Activated CD4-positive, alpha-beta T cell treated with anti-CD3 and anti-CD28 coated beads, Interleukin-2, Interleukin-6, amounts not matched to agents 100 ng/mL and 50 ng/mL, durations not matched to agents 16 hours and 8 hours (primary cell): Measurements from ENCODE around the gene DENND5A.
"Not testable (repeated sequence)": the region's sequence is repeated elsewhere in the genome, so short reads cannot be mapped to it uniquely, and the experiment has no call there.

Source experiments
- DNase-seq: peaks from one replicate; pipeline ENCODE4 v3.0.0-alpha.2; 2020

The DENND5A gene

DNA sequence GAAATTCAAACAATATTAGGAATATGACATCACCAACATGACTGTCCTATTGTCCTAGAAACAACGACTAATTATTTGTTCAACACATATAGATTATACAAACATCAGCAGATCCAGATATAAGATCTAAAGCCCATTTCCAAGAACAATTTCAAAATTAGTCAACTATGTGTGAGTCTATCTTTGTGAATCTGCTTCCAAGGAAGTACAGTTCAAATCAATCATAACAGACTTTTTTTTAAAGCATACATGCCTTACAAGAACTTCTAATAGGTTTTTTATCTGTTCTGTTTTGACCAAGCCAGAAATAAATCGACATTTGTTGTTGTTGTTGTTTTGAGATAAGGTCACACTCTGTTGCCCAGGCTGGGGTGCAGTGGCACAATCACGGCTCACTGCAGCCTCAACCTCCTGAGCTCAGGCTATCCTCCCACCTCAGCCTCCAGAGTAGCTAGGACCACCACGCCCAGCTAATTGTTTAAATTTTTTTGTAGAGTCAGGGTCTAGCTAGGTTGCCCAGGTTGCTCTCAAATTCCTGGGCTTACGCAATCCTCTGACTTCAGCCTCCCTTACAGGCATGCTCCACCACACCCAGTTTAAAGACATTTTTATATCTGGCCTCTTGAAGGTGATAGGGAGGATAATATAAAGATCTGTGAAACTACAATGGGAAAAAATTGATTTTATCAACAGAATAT, 54.8 kb downstream of the DENND5A start:
- DNase-seq = peak; percentile 40

DNA sequence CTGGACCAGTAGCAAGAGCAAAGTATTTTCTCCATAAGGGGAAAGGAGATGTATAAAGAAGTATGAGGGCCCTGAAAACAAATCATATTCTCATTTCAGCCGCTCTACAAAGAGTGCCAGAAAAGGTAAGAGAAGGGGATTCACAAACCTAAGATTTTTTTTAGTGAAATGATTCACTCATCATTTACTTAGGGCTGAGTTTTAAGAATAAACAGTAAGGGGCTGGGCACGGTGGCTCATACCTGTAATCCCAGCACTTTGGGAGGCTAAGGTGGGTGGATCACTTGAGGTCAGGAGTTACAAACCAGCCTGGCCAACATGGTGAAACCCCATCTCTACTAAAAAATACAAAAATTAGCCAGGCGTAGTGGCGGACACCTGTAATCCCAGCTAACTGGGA, 55.5 kb downstream of the DENND5A start:
- DNase-seq = not testable (repeated sequence)

DNA sequence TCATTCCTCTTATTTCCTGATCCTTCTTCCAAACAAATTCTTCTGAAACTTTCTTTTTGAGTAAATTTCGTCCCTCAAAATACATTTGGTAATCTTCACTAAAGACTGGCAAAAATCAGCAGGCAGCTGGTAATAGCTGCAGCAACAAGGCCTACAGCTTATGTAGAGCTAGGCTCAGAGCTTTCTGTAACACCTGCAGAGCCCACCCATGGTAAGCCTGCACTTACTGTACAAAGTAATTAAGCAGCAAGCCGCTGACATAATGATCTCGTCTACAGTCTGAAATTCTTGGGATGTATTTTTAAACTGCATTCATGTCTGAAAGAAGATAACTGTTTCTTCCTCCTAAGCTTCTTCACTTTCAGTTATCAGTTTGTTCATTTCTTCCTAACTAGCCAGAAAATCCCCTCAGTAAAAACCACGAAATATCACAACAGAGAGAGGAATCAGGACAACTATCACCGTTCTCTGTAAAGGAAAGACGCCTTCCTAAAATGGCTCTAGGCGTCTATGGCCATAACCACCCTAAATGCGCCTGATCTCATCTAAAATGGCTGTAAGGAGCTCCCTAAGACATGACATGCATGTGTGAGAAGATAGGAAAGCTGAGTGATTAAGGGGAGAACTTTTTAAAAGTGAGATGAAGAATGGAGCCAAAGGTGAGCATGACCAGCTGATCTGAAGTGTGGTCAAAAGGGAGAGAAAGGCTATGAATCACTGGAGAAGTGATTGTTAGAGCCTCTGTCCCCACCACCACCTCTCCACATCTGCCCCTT, 56.2 kb downstream of the DENND5A start:
- peak; percentile 16 for DNase-seq

DNA sequence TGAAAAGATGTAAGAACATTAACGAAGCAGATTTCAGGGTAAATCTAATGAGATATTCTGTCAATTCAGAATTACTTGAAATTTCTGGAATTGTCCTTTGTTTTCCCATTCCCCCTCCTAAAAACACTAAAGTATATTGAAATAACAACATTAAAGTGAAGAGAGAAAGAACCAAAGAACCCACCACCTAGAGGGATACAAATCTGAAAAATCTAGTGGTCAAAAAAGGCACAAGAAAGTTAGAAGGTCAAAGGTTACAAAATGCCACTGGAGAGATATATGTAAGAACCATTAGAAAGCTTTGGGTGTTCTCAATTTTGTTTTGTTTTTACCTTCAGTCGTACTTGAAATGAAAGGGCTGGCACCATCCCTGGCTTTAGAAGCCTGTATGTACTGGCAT, 57.9 kb downstream of the DENND5A start:
- DNase-seq = no peak

DNA sequence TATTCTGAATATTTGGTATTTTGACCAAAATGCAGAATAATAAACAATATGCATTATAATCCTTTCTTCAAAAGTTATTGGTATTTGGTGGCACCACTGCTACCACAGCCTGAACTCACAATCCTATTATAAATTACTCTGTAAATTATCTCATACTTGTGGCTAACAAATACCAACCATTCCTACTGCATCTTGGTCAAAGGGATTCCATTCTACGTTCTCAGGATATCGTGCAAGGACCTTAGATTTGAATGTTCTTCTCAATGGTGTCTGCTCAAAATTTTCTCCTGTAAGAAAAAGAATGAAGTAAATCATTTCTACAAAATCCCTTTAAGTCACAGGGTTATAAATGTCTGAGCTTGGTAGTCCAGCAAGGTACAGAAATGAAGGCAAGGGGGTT, 58.7 kb downstream of the DENND5A start:
- DNase-seq = no peak

DNA sequence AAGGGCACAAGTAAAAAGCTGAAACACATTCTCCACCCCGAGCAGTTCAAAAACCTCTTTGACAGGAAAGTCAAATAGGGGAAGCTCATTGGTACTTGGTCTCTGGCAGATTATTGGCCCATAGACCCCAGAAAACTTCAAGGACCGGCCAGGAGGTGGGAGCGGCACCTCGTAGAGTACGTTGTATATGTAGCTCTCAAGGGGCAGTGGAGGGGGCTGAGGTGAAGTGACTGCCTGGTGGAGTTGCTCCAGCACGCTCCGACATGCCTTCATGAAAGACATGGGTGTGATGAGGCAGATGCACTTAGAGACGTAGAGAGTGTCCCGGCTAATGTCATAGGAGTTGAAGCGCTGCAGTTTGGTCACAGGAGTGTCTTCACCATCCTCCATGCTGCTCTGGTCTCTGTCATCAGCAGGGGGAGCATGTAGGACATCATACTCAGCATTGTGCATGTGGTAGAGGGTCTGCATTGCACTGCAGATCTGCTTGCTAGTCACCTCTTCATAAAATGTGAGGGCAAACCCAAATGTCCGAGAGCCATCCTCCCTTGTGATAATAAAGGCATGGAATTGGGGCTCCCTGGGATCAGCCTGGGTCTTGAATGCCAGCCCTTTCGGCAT, 61.3 kb downstream of the DENND5A start:
- DNase-seq = no peak

DNA sequence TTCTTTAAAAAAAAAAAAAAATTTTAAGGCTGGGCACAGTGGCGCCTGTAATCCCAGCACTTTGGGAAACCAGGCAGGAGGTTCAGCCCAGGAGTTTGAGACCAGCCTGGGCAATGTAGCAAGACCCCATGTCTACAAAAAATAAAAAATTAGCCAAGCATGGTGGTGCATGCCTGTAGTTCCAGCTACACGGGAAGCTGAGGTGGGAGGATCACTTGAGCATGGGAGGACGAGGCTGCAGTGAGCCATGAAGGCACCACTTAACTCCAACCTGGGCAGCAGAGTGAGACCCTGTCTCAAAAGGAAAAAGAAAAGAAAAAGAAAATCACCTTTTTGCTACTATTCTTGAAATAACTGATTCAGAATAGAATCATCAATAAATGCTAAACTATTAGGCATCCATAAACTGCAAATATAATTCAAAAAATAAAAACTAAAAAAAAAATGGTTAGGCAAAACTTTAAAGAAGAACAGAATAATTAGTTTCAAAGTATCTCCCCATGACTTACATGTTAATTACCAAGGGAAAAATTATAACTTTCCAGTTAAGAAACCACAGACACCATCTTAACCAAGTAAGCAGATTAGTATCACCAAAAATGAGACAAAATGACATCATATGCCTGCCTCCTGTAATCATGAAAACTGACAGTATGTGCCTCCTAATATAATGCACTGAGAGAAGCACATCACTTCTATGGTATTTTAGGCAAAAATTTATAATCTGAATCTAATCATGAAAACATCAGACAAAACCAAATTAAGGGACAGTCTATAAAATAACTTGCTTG, 63.6 kb downstream of the DENND5A start:
- DNase-seq = peak; percentile 42

DNA sequence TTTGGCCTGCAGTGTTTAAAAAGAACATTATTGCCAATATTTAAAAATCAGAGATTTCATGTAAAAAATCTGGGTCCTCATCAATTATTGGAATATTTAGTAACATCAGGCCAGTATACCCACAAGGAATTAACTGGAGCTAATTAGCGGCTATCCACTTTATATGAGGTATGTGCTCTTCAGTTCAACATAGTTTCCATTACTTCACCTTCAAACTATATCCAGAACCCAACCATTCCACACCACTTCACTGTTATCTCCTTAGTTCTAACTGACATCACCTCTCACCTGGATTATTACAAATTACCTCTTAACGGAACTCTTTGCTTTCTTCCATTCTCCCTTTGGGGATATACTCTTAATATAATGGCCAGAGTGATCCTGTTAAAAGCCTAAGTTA, 64.7 kb downstream of the DENND5A start:
- DNase-seq = no peak

DNA sequence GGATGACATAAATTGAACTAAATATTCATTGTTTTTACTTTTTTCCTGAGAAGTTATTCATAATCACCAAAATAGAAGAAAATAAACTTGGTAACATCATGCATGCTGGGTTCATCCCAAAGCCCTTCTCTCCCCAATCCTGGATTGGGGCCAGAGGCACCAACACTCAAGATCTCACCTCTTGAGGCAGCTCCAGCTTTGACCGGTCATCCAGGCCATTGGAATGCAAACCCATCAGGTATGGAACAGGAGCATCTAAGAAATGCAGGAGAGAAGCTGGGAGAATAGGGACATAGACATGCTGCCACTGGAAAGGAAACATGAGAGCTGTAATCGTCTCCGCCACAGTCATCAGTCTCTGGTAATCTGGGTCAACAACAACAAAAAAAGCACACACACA, 71.8 kb downstream of the DENND5A start:
- DNase-seq = no peak

DNA sequence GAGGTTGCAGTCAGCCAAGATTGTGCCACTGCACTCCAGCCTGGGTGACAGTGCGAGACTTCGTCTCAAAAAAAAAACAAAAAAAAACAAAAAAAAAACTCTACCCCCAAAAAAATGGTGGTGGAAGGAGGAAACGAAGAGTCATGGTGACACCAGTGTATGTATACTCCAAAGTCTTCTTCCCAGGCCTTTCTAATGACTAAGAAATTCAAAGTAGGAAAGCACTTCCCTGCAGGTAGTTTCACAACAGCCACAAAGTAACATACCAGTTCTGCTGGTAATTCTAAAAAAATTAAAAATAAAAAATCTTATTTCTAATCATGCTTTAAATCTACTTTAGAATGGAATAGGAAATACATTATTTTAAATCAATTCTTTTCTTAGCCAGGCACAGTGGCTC, 72.6 kb downstream of the DENND5A start:
- no peak for DNase-seq

DNA sequence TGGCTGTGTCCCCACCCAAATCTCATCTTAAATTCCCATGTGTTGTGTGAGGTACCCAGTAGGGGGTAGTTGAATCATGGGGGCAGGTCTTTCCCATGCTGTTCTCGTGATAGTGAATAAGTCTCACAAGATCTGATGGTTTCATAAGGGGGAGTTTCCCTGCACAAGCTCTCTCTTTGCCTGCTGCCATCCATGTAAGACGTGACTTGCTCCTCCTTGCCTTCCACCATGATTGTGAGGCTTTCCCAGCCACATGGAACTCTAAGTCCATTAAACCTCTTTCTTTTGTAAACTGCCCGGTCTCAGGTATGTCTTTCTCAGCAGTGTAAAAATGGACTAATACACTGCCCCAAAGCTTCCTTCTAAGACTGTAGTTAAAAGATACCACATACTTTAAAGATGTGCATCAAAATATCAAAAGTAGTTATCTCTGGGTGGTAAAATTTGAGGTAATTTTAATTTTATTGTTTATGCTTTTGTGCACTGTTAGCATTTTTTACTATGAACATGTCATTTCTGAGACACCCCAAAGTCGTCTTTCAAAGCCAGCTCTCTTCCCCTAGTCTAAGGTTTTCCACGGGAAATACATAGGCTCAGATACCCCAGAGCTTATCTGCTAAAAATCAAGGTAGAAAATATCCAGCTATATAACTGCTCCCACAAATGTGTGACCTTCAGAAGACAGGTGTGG, 74.7 kb downstream of the DENND5A start:
- DNase-seq = not testable (repeated sequence)

DNA sequence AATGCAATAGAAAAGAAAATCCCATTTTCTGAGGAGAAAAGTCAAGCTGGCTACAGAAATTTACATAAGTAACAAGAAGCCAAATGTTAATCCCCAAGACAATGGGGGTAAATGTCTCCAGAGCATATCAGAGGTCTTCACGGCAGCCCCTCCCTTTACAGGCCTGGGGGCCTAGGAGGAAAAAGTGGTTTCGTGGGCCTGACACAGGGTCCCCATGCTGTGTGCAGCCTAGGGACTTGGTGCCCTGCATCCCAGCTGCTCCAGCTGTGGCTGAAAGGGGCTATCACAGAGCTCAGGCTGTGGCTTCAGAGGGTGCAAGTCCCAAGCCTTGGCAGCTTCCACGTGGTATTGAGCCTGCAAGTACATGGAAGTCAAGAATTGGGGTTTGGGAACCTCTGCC, 76.3 kb downstream of the DENND5A start:
- DNase-seq = not testable (repeated sequence)

DNA sequence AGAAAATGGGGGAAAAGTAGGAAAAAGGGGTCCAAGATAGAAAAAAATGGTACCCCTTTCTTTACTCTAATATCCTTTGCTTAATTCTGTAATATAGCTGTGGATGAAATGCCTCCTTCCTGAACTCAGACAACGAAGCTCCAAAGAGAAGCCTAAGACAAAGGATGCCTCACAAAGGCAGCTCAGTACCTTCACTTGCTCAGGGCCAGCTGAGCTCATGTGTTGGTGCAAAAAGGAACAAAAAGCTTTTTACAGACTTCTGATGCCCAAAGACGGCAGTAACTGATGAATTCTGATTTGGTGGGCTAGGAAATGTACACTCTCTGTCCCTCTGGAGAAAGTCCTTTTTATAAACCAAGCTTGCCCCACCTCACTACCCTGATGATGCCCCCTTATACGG, 77.5 kb downstream of the DENND5A start:
- DNase-seq = no peak

DNA sequence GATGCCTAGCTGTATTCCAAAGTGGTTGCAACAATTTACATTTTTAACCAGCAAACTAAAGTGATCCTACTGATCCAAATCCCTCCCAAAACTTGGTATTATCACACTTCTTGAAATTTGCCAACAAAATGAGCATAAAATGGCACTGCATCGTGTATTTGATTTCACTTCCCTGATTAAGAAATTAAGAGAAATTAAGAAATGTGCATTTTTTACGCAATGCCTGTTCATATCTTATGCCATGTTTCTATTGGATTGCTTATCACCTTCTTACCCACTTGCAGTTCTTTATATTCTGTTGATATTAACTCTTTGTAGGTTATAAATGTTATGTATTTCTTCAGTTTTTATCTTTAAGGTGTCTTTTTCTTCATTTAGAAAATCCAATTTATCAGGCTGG, 80.6 kb downstream of the DENND5A start:
- DNase-seq = no peak

DNA sequence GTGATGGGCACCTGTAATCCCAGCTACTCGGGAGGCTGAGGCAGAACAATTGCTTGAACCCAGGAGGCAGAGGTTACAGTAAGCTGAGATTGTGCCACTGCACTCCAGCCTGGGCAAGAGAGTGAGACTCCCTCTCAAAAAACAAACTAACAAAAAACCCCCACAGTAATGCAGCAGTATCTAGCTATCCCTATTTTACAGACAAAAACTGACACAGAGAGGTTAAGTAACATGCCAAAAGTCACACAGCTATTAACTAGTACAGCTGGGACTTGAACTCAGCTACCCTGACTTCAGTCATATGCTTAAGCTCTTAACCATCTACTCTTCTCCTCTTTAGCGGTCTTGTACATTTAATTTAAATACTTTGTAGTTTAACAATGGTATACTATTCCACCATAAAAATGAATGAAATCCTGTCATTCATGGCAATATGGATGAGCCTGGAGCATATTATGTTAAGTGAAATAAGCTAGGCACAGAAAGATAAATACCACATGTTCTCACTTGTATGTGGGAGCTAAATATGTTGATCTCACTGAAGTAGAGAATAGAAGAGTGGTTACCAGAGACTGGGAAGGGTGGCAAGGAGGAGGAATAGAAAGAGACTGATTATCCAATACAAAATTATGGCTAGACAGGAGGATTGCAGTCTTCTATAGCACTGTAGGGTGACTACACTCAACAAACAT, 82.8 kb downstream of the DENND5A start:
- DNase-seq = no peak

DNA sequence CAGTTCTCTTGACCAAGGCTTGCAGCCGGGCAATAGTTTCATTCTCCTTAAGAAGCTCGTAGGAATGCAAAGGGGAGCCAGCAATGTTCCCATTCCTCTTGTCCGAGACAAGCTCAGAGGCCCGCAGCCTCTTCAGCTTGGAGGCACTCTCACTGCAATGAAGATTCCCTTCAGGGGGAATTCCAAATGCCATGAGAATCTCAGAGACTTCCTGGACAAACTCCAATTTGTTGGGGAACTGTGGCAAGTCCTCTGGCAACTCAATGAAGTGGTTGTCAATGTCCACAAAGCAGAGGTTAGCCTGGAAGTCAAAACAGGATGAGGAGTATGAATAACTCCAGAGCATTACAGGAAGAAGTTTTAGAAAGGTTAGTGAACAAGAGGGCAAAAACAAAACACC, 84.4 kb downstream of the DENND5A start:
- DNase-seq = no peak

DNA sequence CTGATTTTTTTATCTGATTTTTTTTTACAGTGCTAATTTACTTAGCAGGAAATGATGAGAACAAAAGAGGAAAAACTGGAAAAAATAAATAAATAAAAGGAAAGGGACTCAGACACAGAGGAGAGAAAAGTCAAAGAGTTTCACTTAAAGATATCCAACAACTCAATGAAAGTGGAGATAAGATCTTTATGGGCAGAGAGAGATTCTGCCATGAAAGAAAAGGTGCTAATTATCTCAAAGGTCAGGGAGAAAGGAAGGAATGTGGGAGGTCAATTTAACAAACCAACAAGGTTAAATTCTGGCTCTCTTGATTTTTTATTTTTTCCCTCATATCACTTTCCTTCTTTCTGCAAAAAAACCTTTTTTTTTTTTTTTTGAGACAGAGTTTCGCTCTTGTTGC, 86.0 kb downstream of the DENND5A start:
- no peak for DNase-seq

DNA sequence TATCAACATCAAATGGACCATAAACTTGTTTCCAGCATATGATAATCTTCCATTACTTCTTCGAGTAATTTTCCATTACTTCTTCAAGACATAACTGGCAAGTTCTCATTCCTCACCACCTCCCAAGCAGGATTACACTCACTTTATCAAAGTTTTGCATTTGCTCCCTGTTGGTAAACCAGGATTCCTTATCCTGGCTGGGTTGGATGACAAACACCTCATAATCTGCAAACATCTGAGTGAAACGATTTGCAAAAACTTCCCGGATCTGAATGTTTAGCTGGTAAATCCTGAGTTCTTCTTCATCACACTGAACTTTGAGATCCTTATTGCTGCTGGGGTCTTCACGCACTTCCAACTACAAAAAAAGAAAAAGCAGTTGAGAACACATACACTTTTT, 86.4 kb downstream of the DENND5A start:
- DNase-seq = no peak

DNA sequence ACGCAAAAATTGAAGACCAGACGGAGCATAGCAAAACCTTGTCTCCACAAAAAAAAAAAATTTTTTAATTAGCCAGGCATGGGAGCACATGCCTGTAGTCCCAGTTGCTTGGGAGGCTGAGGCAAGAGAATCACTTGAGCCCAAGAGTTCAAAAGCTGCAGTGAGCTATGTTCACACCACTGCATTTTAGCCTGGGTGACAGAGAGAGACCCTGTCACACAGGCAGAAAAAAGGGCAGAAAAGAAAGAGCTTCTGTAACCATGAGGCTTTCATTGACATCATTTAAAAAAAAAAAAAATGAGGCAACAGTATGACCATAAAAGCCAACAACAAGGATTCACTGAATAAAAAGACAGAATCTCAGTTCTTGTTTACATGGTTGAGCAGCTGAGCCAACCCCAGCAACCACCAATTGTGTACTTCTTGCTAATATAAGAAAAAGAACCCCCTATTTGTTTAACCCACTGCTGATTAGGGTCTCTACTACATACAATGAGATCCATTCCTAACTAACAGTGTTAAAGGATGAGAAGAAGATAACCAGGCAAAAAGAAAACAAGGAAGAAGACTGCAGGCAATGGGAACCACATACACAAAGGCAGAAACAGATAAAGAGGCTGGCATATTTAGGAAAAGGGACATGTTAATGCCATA, 87.6 kb downstream of the DENND5A start:
- DNase-seq = no peak

DNA sequence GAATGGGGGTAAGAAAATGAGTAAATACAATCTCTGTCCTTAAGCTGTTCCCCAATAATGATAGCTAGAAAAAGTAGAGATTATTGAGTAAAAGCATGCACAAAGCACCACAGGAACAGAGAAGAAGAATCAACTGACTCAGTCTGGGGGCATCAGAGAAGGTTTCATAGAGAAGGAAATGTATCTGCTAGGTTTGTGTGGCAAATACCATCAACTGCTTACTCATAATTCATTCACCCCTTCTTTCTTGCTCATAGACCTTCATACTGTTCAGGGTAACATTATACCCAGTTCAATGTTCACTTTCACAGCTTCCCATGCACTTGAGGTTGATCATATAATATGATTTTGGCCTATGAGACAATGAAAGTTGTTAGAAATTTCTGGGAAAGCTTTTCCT, 88.6 kb downstream of the DENND5A start:
- DNase-seq = no peak

DNA sequence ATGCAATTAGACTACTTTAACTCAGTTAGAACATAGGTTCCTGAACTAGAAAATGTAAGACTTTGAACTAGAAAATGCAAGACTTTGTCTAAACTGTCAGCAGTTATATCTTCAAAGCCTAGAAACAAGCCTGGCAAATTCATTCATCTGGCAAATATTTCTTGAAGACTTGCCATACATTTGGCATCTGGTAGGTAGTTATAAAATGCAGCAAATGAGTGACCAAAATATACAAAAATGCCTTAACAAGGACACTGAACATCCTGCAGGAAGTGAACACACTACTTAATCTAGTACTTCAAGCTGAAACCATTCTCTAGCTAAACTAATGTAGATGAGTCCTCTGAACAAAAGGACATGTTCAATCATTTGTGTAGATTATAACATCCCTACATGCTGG, 89.0 kb downstream of the DENND5A start:
- DNase-seq = no peak

DNA sequence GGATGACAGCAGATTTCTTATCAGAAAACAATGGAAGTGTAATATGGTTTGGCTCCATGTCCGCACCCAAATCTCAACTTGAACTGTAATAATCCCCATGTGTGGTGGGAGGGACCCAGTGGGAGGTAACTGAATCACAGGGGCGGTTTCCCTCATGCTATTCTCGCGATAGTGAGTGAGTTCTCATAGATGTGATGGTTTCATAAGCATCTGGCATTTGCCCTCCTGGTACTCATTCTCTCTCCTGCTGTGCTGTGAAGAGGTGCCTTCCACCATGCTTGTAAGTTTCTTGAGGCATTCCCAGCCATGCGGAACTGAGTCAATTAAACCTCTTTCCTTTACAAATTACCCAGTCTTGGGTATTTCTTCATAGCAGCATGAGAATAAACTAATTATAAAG, 92.8 kb downstream of the DENND5A start:
- no peak for DNase-seq
